Kidney epithelial cell (primary cell): Measurements from ENCODE around the gene MACF1. TPM values are rescaled to one million over a fixed set of nuclear protein-coding genes. Genes with fewer than 3 reads are reported as not detected.
"Not testable (repeated sequence)": the region's sequence is repeated elsewhere in the genome, so short reads cannot be mapped to it uniquely, and the experiment has no call there.

Experiments used
- DNase-seq: peaks from one replicate; pipeline ENCODE4 v3.0.0-alpha.2; 2010; ENCODE audit warnings: low read depth
- H3K27me3 ChIP-seq: 2 replicates; pipeline ENCODE4 v1.6.0; 2011; ENCODE audit warnings: low read length; ENCODE audit not compliant: control insufficient read depth, insufficient read depth
- H3K36me3 ChIP-seq: 2 replicates; pipeline ENCODE4 v1.5.1; 2011; ENCODE audit warnings: low read length; ENCODE audit not compliant: control insufficient read depth, insufficient read depth
- H3K4me3 ChIP-seq: 2 replicates; pipeline ENCODE4 v1.5.1; 2011; ENCODE audit warnings: low read depth, mild to moderate bottlenecking, control low read depth, low read length
- total RNA-seq: library from RNA; depleted of rRNA; stranded (reverse); fragments of >200 nt; gene quantifications from 2 replicates; pipeline ENCODE4 v1.2.3, GENCODE V29; 2015
- TF ChIP-seq, protein P1 (sequence below): IDR thresholded peaks from 2 replicates; pipeline ENCODE4 v1.5.1; 2011; ENCODE audit warnings: mild to moderate bottlenecking, moderate library complexity, low read length, control low read depth, inconsistent platforms; ENCODE audit not compliant: insufficient read depth, poor library complexity, severe bottlenecking

Gene MACF1
- total RNA-seq, 1 donor from 2014 or later = 279 TPM

DNA sequence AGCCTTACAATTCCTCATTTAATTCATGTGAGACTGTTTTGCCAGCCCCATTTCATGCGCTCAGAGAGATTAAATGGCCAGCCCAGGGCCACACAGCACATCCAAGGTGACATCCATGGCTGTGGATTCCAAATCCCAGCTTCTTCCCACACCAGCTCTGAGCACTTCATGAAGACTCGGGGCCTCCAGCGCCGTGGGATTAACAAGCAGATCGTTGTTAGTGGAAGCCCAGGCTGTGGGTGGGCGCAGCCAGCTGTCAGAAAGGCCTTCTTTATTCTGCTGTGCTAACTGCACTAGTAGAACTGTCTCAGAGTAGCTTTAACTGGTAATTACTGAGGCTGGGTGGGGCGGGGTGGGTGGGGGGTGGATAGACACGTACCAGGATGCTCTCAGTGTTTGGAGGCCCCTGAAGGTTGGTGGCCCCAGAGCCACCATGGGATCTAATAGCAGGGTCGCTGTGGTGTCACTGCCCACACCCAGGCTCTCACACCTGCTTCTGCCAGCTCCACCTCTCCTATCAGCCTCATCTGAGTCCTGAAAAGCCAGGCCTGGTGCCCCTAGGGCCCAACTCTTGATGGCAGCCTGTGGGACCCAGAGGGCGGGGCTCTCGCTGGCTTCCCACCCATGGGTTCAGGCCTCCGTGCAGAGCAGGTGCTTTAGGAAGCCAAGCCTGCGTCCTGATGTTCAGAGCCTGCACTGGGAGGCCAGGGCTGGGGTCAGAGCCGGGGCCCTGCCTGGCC is 290.3 kb downstream of the MACF1 start:
- Histone ChIP-seq H3K4me3 (no peak overlapping the region), H3K36me3 (no peaks in the 10 kb centered on the region), H3K27me3 (peaks cover 23% of the 10 kb centered on the region)
- no peak for DNase-seq
- TF ChIP-seq, protein P1, sequence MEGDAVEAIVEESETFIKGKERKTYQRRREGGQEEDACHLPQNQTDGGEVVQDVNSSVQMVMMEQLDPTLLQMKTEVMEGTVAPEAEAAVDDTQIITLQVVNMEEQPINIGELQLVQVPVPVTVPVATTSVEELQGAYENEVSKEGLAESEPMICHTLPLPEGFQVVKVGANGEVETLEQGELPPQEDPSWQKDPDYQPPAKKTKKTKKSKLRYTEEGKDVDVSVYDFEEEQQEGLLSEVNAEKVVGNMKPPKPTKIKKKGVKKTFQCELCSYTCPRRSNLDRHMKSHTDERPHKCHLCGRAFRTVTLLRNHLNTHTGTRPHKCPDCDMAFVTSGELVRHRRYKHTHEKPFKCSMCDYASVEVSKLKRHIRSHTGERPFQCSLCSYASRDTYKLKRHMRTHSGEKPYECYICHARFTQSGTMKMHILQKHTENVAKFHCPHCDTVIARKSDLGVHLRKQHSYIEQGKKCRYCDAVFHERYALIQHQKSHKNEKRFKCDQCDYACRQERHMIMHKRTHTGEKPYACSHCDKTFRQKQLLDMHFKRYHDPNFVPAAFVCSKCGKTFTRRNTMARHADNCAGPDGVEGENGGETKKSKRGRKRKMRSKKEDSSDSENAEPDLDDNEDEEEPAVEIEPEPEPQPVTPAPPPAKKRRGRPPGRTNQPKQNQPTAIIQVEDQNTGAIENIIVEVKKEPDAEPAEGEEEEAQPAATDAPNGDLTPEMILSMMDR = no peak

DNA sequence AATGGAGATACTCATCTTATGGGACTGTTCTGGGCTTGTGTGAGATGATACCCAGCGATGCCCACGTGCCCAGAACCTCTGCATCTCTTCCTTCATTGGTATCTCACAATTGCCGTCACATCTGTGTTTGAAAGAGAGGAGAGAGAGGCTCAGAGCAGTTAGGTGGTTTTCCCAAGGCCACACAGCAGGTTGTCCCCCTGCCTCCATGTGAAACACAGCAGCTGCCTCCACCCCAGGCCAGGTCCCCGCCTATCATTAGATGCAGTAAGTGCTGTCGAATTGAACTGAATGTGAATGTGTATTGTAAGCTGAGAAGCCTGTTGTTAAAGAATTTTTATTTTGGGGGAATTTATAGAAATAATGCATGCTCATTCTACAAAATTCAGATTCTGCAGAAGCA is 292.0 kb downstream of the MACF1 start:
- peaks cover 21% of the 10 kb centered on the region for H3K27me3 ChIP-seq
- H3K36me3 ChIP-seq, DNase-seq, H3K4me3 ChIP-seq: not testable (repeated sequence)

DNA sequence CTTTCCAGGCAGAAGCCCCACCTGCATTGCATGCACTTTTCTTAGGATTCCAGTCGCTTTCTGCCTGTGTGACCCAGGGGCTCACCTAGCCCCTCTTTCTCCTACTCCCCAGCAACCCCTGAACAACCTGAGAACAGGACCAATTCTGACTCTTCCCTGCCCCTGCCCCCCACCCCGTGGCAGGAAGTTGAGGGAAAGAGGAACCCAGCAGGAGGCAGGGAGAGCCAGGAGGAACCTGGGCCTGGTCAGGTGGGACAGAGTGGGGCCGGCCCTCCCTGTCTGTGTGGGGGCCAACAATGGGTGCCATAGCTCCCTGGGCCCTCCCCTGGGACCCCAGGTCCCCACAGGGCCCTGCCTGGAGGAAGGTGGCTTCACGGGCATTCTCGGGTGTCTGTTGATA is 293.1 kb downstream of the MACF1 start:
- Histone ChIP-seq H3K27me3 (peaks cover 14% of the 10 kb centered on the region), H3K36me3 (no peaks in the 10 kb centered on the region), H3K4me3 (no peak overlapping the region)
- TF ChIP-seq, protein P1 = no peak
- DNase-seq = no peak

DNA sequence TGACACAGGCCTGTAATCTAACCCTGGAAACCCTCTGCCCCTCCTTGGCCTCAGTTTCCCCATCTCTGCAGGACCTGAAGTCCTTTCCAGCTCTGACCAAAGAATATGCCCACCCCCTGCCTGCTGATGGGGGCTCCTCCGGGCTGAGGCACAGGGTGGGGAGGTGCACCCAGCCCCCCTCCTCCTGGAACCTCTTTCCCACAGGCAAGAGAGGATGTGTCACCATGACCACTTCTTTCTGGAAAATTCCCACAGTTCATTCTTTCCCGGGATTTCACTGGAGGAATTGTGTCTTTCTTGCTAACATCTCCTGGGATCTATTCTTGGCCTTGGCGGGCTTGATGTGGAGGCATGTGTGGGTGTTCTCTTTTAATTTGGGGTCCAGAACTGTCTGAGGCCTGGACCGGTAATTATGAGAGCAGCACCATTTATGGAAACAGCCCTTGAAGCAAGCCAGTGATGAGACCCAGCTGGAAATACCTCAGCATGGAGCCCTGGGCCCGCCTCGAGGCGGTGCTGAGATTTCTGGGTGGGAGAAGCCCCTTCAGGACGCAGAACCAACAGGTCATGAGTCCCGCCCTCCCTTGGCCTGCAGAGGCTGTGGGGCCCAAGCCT is 293.7 kb downstream of the MACF1 start:
- not testable (repeated sequence) for H3K36me3 ChIP-seq, H3K27me3 ChIP-seq, DNase-seq, H3K4me3 ChIP-seq

DNA sequence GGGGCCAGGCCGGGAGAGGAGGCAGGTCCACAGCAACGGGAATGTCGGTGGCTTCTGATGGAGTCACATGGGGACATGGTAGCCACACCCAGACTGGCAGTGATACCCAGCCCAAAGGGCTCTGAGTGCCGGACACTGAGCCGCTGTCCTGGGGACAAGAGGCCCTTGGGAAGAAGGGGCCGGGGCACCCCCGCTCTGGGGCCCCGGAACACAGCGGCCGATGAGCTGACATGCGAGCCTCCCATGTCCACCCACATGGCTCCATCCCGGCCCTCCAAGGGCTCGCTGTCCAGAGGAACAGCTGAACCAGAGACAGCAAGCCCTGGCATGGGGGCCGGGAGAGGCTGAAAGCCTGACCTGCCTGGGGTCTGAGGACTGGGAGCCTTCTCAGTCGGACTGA is 294.3 kb downstream of the MACF1 start:
- not testable (repeated sequence) for H3K27me3 ChIP-seq, H3K36me3 ChIP-seq, DNase-seq, H3K4me3 ChIP-seq

DNA sequence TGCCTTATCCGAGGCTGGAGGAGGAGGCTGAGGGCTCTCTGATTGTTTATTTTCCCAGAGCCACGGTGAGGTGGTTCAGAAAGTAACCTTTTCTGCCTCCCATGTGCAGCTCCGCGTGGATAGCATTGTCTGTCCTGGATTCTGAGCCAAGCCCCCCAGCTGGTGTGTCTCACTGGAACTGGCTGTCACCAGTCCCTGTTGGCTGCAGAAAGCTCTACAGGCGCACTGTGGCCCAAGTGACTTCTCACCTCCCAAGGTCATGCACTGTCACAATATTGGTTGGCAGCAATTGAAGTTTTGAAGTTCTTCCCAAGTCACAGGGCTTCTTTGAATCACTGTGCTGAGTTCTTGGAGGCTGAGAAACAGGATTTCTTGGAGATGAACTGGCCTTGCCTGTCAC is 295.2 kb downstream of the MACF1 start:
- TF ChIP-seq, protein P1 = no peak
- peaks cover 4% of the 10 kb centered on the region for H3K27me3 ChIP-seq
- DNase-seq = no peak
- H3K36me3 ChIP-seq = no peaks in the 10 kb centered on the region
- H3K4me3 ChIP-seq = no peak overlapping the region

DNA sequence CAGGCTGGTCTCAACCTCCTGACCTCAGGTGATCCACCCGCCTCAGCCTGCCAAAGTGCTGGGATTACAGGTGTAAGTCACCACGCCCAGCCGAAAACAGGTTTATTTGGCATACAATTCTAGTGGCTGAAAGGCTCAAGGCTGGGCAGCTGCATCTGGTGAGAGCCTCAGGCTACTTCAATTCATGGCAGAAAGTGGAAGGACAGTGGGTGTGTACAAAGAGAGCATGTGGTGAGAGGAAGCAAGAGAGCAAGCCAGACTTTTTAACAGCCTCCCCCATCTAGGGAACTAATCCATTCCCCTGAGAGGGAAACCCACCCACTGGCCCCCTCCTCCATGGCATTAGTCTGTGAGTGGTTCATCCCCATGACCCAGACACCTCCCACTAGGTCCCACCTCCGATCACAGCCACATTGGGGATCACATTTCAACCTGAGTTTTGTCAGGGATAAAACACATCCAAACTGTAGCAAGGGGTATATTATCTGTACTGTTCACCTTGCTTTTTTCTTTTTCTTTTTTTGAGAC is 296.4 kb downstream of the MACF1 start:
- no peak overlapping the region for H3K4me3 ChIP-seq
- TF ChIP-seq, protein P1 = no peak
- DNase-seq = no peak
- H3K27me3 ChIP-seq = peaks cover 4% of the 10 kb centered on the region
- H3K36me3 ChIP-seq = no peaks in the 10 kb centered on the region
